NCI-H82 treated with DMSO at 0.1 percent for 48 hours (cell line): Measurements from ENCODE around the gene UBAP2L.
"Not testable (repeated sequence)": the region's sequence is repeated elsewhere in the genome, so short reads cannot be mapped to it uniquely, and the experiment has no call there.

Source experiments
- DNase-seq: peaks from one replicate; lab custom pipeline; 2025; ENCODE audit not compliant: unreplicated experiment; lab: John Stamatoyannopoulos, UW

UBAP2L gene

DNA sequence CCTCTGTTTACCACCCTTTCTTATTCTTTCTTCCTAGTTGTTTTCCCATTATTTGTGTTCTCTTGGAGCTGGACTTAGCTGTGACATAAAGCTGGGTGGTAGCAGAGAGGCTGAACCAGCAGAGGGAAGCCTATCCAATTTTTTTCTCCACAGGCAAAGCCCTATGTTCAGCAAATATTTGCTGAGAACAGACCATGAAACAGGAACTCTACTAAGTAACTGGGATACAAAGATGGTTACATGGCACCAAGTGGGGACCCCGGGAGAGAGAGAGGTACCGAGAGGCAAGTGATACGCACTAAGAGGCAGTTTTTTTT is 21.2 kb upstream of the UBAP2L start:
- DNase-seq = no peak

DNA sequence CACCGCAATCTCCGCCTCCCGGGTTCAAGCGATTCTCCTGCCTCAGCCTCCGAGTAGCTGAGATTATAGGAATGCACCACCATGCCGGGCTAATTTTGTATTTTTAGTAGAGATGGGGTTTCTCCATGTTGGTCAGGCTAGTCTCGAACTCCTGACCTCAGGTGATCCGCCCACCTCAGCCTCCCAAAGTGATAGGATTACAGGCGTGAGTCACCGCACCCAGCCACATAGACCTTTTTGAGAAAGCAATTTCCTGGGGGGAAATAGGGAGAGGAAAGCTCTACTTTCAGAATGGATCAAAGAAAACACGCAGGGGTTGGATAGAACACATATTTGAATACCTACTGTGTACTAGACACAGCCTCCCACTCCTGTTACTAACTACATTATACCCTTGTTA is 15.0 kb upstream of the UBAP2L start:
- DNase-seq = not testable (repeated sequence)

DNA sequence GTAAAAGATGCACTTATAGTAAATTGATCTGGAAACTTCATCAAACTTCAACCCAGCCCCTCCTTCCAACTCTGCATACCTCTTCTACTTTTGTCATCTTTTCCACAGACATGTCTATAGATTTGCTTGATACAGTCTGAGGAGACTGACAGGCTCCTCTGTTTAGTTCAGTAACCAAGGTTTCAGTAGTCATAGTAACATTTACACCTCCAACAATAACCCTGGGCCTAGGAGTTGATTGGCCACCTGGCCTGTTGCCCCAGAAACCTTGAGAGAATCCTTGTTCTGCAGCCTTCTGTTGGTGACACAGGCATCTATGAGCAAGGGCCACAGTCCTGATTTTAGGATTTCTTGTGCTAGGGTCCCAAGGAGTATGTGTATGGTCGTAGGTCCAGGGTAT is 14.6 kb upstream of the UBAP2L start, which contains the start of gene CFAP141:
Gene CFAP141 (minus strand): TSS at position 138 of the 400 bp plus-strand sequence. CDS start 26 bp downstream, at position 112.
- no peak for DNase-seq

DNA sequence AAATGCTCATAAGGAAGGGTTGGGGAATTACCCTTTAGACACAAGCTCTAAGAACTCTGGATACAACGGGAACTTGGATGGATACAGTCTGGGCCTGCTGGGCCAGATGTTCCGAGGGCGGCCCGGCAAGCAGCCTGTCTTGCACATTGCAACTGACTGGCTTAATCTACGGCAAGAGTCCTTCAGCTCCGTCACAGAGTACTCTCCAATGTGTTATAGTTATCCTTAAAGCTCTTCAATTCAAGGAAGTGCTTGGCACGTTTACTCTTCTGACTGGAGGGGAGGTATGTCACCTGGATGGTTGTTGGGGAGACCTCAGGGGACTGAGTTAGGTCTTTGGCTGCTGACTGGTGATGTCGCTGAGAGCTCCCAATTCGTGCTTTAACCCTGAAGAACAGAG is 13.5 kb upstream of the UBAP2L start:
- DNase-seq = no peak

DNA sequence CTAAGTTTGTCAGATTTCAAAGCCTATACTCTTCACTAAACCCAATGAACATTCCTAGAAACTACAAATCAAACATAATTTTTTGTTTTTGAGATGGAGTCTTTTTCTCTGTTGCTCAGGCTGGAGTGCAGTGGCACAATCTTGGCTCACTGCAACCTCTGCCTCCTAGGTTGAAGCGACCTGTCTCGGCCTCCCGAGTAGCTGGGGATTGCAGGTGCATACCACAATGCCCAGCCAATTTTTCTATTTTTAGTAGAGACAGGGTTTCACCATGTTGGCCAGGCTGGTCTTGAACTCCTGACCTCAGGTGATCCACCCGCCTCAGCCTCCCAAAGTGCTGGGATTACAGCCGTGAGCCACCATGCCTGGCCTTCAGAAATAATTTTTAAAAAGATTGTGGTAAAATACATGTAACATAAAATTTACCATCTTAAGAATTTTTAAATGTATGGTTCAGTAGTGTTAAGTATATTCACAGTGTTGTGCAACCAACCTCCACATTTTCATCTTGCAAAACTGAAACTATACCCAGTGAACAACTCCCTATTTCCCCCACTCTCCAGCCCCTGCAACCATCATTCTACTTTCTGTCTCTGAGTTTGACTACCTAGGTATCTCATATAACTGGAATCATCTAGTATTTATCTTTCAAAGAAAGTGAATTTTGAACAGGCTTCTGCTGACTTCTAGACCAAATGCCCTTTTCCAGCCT is 11.9 kb upstream of the UBAP2L start:
- no peak for DNase-seq

DNA sequence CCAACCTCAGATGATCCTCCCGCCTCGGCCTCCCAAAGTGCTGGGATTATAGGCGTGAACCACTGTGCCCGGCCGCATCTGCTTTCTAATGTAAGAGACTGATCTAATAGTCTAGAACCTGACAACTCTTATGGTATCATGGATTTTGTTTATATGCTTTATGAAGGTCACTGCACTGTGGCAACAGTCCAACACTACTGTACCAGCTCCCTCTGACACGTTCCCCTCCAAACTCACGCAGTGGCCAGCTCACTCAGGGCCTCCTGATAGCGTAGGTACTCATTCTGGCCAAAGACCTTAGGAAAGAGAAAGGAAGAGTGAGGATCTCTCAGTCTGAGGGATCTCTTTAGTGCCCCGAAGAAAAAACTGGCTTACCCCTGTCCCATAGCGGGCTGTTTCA is 8.7 kb upstream of the UBAP2L start:
- DNase-seq = no peak

DNA sequence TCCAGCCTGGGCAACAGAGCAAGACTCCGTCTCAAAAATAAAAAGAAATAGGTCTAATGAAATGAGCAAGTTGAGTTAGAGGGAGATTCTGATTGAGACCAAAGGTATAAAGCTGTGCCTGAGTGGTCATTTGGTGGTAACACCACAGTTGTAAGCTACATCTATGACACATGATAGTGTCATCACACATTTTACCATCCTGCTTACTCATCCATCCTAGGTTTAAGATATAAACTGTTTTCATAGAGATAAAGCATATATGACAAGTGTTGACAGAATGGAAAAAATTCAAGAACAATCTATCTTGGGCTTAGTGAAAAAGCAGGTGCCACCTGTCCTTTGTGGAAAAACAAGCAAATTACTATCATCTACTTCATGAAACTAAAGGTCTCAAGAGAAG is 7.5 kb upstream of the UBAP2L start:
- DNase-seq = no peak

DNA sequence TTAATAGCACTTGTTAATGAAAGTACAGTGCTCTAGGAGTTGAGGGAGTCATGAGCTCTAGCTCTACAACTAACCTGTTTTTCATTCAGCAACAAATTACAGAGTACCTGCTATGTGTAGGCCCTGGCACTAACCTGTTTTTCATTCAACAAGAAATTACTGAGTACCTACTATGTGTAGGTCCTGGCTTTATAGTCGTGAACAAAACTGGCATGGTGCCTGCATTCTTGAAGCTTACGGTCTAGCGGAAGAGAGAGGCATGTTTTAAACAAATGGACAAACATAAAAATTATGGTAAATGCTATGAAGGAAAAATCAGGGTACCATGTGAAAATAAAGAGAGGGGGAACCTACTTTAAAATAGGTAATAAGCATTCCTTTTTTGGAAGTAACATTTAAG is 2.2 kb upstream of the UBAP2L start:
- no peak for DNase-seq

DNA sequence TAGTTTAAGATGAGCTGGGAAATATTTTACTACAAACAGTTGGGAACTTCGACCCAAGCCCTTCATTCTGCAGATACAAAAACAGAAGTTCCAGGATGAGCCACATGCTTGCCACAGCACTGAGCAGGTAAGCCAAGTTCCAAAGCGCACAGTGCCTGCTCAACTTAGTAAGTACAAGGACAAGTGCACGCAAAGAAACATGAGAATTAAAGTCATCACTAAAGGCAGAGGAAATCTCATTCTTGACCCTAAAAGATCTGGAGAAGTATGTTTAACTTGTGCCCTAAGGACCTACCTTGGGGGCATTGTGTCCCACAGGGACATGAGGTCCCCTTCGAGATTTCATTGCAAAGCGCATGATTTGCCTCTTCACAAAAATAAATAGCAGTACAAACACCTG is 1.2 kb upstream of the UBAP2L start:
- DNase-seq = no peak

DNA sequence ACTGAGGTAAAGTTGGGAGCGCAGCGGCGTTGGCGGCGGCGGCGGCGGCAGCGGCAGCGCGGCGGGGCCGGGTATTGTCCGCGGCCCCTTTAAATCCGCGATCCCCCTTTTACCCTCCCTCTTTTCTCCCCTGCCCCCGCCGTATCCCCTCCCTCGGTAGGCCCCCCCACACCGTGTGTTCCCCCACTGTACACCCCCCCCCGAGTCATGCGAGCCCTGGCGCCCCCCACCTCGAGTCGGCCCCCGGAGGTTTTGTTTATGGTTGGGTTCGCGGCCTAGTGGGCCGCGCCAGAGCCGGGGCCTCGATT is 169 bp downstream of the UBAP2L start:
- no peak for DNase-seq

DNA sequence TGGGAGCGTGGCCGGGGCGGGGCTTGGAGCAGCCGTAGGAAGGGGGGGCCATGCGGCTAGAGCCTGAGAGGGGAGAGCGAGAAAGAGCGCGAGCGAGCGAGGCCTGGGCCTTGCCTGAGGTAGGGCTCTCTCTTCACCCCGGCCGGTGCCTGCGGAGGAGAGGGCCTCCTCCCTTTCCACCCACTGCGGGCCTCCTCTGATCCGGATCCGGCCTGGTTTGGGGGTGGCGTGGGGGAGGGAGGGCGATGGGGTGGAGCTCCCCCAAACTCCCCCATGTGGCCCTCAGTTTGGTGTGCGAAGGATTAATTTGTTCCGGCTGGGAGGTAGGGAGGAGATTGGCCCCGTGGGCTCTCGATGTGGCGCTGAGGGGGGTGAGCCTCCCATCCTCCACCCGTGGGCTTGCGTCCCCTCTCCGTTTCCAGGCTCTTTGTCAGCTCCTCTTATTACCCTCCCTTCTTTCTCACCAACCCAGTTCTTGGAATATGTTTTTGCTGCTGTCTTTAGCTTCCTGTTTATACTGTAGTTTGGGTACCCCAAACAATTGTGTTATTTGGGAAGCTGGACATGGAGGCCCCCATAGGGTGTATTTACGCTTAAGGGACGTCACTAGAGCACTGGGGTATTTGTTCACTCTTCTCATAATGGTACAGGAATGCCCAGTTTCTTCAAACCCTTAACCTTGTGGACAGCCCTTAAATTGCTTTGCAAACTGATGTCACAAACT is 685 bp downstream of the UBAP2L start:
- DNase-seq = no peak

DNA sequence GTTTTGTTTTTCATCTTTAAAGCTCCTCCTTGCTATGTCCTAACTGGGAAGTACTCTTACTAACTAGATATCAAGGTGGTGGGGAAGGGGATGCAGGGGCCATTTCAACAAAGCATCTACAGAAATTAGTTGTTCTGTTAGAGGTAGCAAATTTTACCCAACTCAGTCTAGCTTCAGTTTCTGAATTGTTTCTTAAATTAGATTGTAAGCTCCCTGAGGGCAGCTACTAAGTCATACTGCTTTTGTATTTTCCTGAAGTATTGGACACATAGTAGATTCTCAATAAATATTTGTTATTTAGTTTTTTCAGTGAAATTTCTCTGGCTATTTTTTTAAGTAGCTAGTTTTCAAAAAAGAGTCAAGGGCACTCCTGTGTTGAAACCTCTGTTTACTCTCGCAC is 1.8 kb downstream of the UBAP2L start:
- no peak for DNase-seq

DNA sequence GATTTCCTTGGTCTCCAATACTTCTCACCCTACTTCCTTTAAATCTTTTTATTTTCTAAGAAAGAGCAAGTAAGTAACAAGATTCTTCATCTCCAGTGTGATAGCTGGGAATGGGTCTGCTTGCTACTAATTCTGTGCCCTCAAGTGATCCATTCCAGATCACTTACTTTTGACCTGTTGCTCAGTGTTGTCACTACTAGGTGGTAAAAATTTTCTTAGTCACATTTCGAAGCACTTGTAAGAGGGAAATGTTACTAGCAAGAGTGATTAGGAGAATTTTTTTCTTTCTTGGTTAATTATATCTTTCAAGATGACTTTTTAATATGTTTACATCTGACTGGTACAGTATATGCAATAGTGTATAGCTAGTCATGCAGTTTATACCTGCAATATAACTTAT is 2.2 kb downstream of the UBAP2L start:
- no peak for DNase-seq

DNA sequence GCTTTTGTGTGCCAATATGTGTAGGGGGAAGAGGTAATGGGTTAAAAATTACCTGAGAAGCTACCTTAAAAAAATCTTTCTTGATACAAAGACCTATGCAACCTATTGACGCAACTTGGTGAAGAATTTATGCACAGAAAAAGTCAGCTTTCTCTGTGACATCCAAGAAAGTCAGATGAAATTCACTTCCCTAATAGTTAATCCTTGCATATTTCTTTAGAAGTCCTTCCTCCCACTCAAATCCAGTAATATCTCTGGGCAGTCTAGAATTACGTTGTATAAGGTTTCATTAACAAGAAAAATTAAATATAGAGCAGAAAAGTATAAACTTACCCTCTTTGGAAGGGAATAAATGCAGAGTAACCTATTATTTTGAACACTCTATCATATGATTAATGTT is 2.9 kb downstream of the UBAP2L start:
- DNase-seq = no peak

DNA sequence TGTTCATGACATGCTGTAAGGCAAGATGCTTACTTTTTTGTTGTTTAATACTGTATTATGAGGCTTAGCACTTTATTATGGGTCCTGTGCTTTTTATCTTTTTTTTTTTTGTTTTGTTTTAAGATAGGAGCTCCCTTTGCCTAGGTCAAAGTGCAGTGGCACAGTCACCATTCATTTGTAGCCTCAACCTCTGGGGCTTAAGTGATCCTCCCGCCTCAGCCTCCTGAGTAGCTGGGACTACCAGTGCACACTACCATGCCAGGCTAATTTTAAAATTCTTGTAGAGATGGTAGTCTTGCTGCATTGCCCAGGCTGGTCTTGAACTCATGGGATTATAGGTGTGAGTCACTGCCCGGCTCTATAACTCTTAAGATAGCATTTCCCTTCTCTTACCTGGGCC is 4.6 kb downstream of the UBAP2L start:
- no peak for DNase-seq

DNA sequence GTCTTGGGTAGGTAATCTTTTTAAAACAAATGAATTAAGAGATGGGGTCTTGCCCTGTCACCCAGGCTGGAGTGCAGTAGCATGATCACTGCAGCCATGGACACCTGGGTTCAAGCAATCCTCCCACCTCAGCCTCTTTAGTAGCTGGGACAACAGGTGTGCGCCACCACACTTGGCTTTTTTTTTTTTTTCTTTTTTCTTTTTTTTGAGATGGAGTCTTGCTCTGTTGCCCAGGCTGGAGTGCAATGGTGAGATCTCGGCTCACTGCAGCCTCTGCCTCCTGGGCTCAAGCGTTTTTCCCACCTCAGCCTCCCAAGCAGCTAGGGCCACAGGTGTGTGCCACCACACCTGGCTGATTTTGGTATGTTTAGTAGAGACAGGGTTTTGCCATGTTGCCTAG is 10.4 kb downstream of the UBAP2L start:
- not testable (repeated sequence) for DNase-seq

DNA sequence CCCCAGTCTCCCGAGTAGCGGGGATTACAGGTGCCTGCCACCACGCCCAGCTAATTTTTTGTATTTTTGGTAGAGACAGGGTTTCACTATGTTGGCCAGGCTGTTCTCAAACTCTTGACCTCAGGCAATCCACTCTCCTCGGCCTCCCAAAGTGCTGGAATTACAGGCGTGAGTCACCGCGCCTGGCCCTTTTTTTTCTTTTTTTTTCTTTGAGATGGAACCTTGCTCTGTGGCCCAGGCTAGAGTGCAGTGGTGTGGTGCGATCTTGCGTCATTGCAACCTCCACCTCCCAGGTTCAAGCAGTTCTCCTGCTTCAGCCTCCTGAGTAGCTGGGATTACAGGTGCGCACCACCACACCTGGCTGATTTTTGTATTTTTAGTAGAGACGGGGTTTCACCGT is 12.4 kb downstream of the UBAP2L start:
- DNase-seq = not testable (repeated sequence)

DNA sequence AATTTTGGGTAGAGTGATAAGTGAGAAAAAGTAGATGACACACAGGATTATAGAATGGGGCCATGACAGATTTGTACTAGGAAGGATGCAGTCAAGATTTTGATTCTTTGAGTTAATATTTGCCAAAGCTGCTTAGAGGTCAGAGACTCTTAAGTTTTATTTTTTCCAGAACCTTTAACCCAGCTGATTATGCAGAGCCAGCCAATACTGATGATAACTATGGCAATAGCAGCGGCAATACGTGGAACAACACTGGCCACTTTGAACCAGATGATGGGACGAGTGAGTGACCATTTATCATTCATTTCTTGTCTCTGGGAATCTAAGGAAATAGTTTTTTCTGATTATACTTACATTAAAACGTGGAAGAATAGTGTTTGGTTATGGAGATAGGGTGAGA is 16.1 kb downstream of the UBAP2L start:
- no peak for DNase-seq

DNA sequence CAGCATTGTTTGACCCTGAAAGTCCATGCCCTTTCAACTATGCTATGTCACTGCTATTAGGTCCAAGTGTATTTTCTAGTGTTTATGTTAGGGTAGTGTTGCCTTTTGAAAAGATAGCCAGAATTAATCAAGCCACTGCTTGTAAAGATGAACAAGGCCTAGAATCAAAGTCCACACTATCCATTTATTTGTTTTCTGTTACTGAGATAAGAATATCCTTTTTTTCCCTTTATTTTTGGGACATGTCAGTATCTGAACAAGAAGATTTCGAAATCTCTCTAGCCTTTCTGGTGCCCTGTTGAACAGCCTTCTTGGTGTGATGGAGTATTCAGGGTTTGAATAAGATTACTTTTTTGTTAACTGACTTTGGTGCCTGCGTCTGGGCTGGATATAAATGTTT is 16.7 kb downstream of the UBAP2L start:
- no peak for DNase-seq

DNA sequence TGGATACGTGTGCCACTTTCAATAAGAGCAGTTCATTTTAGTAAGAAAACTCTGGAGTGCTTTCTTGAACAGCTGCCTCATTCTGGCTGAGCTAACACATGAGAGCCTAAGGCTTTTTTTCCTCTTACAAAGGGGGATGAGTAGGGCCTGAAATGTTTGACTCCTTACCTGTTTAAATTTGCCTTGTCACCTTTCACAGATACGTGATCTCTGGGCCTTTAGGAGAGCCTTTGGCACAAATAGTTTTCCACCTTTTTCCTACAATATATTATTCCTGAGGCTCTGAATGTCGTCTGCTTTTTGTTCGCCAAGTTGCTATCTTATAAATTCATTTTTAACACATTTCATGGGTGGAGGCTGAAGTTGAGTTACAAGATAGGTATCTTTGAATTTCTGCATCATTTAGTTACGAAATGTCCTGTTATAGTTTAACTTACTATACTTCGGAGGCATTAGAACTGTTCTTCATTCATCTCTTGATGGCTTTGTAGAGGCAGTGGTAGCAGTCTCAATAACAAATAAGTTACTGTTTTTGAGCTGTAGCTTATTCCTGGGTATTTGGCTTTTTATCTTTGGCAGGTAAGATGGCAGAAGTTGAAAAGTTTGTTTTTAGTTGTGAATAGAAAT is 17.2 kb downstream of the UBAP2L start:
- DNase-seq = no peak

DNA sequence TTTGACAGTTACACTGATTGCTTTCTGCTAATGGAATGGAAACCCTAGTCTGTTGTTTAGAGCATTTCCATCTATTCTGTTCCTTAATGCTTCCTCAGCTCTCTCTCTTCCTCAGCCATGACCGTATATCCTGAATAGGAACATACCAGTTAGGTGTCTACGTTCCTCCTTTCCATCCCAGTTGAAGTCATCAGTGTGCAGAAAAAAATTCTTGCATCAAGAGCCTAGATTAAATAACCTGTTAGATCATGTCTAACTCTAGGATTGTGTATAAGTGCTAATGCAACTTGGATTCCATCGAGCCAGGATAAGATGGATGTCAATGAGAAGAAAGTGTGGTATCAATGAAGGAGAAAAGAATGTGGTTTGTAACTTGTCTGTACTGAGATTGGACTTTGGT is 18.7 kb downstream of the UBAP2L start:
- DNase-seq = no peak

DNA sequence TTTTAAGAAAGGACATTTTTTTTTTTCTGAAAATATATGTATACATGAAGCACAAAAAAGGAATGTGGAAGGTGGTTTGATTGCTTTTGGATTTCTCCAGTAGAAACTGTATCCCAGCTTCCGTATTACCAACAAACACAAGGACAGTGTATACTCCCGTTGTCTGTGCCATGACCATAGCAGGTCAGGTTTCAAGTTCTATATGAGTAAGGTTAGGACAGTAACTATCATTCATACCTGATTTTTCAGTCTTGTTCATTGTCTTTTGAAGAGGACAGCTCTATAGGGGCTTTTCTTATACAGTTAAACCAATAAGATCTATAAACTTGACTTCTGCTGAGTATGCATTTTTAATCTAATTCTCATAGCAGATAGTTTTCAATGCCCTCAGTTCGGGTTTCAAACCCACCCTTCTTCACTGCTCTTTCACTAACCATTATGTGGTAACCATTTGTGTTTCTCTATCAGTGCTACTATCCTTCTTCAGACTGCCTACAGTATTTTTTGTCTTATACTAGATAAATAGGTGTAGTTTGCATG is 19.6 kb downstream of the UBAP2L start:
- no peak for DNase-seq
